Naive thymus-derived CD4-positive, alpha-beta T cell (primary cell): Measurements from ENCODE around the gene RASAL2. TPM values are rescaled to one million over a fixed set of nuclear protein-coding genes. Genes with fewer than 3 reads are reported as not detected.

ENCODE experiments used
- ATAC-seq: fragments of 150-1000 bp; cut with Tn5 transposase; 2 replicates; pipeline ENCODE4 v1.10.0; 2021; ENCODE audit warnings: mild to moderate bottlenecking, moderate library complexity
- CTCF ChIA-PET: fragments of 350-600 bp; sonication (Branson Sonifier 250); formaldehyde crosslinking; loops from one replicate; lab custom pipeline; 2021; ENCODE audit warnings: antibody characterized with exemption; lab: Charles Lee
- POLR2A ChIA-PET: fragments of 350-600 bp; sonication (Branson Sonifier 250); formaldehyde crosslinking; loops from one replicate; lab custom pipeline; 2021; ENCODE audit warnings: antibody characterized with exemption, inconsistent platforms; lab: Charles Lee
- DNase-seq, 9 donors: peaks; one replicate each; pipeline versions ENCODE4 v3.0.0 to v3.0.0-alpha.2; 2020 to 2022; ENCODE audit warnings: mixed read lengths in 1 of 9
- H3K27ac ChIP-seq: one replicate; pipeline ENCODE4 v1.7.0; 2013; ENCODE audit warnings: mild to moderate bottlenecking, low read depth, low read length, moderate library complexity
- H3K27me3 ChIP-seq, 2 donors: one replicate each; pipeline ENCODE4 v1.7.0; 2013; ENCODE audit warnings: low read length in 2 of 2, mild to moderate bottlenecking in 2 of 2, moderate library complexity in 2 of 2; ENCODE audit not compliant: control insufficient read depth in 2 of 2, insufficient read depth in 2 of 2
- H3K36me3 ChIP-seq, 3 experiments: 1 replicate in 2 of 3; 2 replicates in 1 of 3; pipeline ENCODE4 v1.7.0; 2013; ENCODE audit warnings: low read length in 3 of 3, mild to moderate bottlenecking in 3 of 3, moderate library complexity in 1 of 3; ENCODE audit not compliant: insufficient read depth in 3 of 3, control insufficient read depth in 2 of 3
- H3K4me1 ChIP-seq, 2 donors: one replicate each; pipeline ENCODE4 v1.7.0; 2013; ENCODE audit warnings: low read length in 2 of 2, mild to moderate bottlenecking in 2 of 2, moderate library complexity in 1 of 2; ENCODE audit not compliant: control insufficient read depth in 2 of 2, insufficient read depth in 2 of 2
- H3K4me3 ChIP-seq: 2 replicates; pipeline ENCODE4 v1.7.0; 2013; ENCODE audit warnings: mild to moderate bottlenecking, low read length
- H3K9me3 ChIP-seq, 3 experiments: 1 replicate in 2 of 3; 2 replicates in 1 of 3; pipeline ENCODE4 v1.7.0; 2013; ENCODE audit warnings: low read length in 3 of 3; ENCODE audit not compliant: control insufficient read depth in 2 of 3
- H3K27ac Mint-ChIP-seq, 9 donors: one replicate each; pipeline ENCODE4 v1.8.0; 2020 to 2022; ENCODE audit warnings: mixed read lengths in 9 of 9, mild to moderate bottlenecking in 8 of 9, moderate library complexity in 5 of 9, inconsistent platforms in 2 of 9
- H3K27me3 Mint-ChIP-seq, 5 donors: one replicate each; pipeline ENCODE4 v1.8.0; 2021 to 2022; ENCODE audit warnings: mixed read lengths in 5 of 5, mild to moderate bottlenecking in 1 of 5
- H3K36me3 Mint-ChIP-seq, 5 donors: one replicate each; pipeline ENCODE4 v1.8.0; 2020 to 2022; ENCODE audit warnings: mixed read lengths in 5 of 5, mild to moderate bottlenecking in 3 of 5, inconsistent platforms in 1 of 5
- H3K4me1 Mint-ChIP-seq, 7 donors: one replicate each; pipeline ENCODE4 v1.8.0; 2020 to 2022; ENCODE audit warnings: mixed read lengths in 7 of 7, mild to moderate bottlenecking in 3 of 7, inconsistent platforms in 1 of 7
- H3K4me3 Mint-ChIP-seq, 10 donors: one replicate each; pipeline ENCODE4 v1.8.0; 2020 to 2022; ENCODE audit warnings: mild to moderate bottlenecking in 10 of 10, mixed read lengths in 10 of 10, moderate library complexity in 6 of 10, inconsistent platforms in 2 of 10
- H3K9me3 Mint-ChIP-seq, 11 donors: one replicate each; pipeline ENCODE4 v1.8.0; 2020 to 2022; ENCODE audit warnings: mixed read lengths in 11 of 11, mild to moderate bottlenecking in 4 of 11, inconsistent platforms in 1 of 11, moderate library complexity in 1 of 11
- intact Hi-C, 2 donors: fragments of 100-400 bp; cut with micrococcal nuclease; formaldehyde crosslinking; loops; one replicate each; pipeline ENCODE4 v1.15.1; 2023
- polyA plus RNA-seq, 2 donors: library from polyadenylated mRNA; unstranded; fragments of 300-500 nt; fragmentation: Illumina TruSeq; gene quantifications; one replicate each; pipeline ENCODE4 v1.2.3, GENCODE V29; 2021
- total RNA-seq, 6 experiments: library from RNA in 5 of 6; stranded (reverse) in 5 of 6; gene quantifications; 1 replicate in 5 of 6; 2 replicates in 1 of 6; pipeline ENCODE4 v1.2.3 and lab custom pipeline; 2021 to 2026

RASAL2 gene
- total and polyA plus RNA-seq, 7 experiments from 2014 or later: 0.11 to 0.69 (median 0.15) TPM; not detected in 3

- POLR2A ChIA-PET: no interaction called here
- CTCF ChIA-PET: no interaction called here
- DNase-seq: no peak
- no peak for ATAC-seq
- H3K4me3 Mint-ChIP-seq: no peak overlapping the region
- H3K9me3 Mint-ChIP-seq: peaks cover 0 to 5% (median 0%) of the 10 kb centered on the region in 11 donors
- intact Hi-C loops: no loop called here
- H3K4me1 Mint-ChIP-seq: peaks cover 0 to 3% (median 0%) of the 10 kb centered on the region in 7 donors
- H3K27me3 Mint-ChIP-seq: no peaks in the 10 kb centered on the region
- H3K9me3 ChIP-seq: no peaks in the 10 kb centered on the region
- no peaks in the 10 kb centered on the region for H3K27me3 ChIP-seq
- H3K36me3 Mint-ChIP-seq: no peaks in the 10 kb centered on the region
- no peak overlapping the region for H3K4me3 ChIP-seq
- no peak overlapping the region for H3K27ac Mint-ChIP-seq
- no peaks in the 10 kb centered on the region for H3K36me3 ChIP-seq
- H3K27ac ChIP-seq: no peak overlapping the region
- H3K4me1 ChIP-seq: no peaks in the 10 kb centered on the region
Measured at GRCh38 chr1:178124115-178124514, 30.2 kb downstream of the RASAL2 start.

GRCh38 chr1:178126261-178126660, 32.4 kb downstream of the RASAL2 start:
- Histone ChIP-seq H3K27ac (no peak overlapping the region), H3K9me3 (no peaks in the 10 kb centered on the region), H3K36me3 (no peaks in the 10 kb centered on the region), H3K27me3 (no peaks in the 10 kb centered on the region), H3K4me1 (no peaks in the 10 kb centered on the region), H3K4me3 (no peak overlapping the region)
- Mint-ChIP-seq H3K27me3 (no peaks in the 10 kb centered on the region), H3K9me3 (peaks cover 0 to 2% (median 0%) of the 10 kb centered on the region in 11 donors), H3K36me3 (no peaks in the 10 kb centered on the region), H3K4me1 (peaks cover 0 to 3% (median 0%) of the 10 kb centered on the region in 7 donors), H3K4me3 (no peak overlapping the region), H3K27ac (no peak overlapping the region)
- intact Hi-C loops: no loop called here
- DNase-seq: no peak
- no peak for ATAC-seq
- ChIA-PET CTCF (no interaction called here), POLR2A (no interaction called here)

DNA sequence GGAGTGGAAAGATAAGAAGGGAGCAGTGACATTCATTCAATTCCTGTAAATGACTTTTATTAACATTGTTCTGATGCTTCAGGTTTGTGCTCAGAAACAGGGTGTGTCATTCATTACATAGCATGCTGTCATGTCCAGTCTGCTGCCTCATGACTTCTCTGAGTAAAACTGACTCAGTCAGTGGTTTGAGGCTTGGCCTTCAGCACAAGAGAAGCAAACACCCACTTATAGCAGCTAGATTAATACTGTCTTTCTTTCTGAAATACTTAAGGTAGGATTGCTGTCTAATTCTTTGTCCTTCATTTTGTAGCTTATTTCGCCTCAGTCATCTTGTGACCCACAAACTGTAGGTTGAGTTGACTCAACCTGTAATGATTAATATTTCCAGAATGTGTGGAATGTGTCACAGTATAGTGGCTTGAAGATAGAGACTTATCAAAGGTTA, 32.9 kb downstream of the RASAL2 start:
- Mint-ChIP-seq H3K9me3 (peaks cover 0 to 2% (median 0%) of the 10 kb centered on the region in 11 donors), H3K27me3 (no peaks in the 10 kb centered on the region), H3K36me3 (no peaks in the 10 kb centered on the region), H3K4me3 (no peak overlapping the region), H3K4me1 (peaks cover 0 to 2% (median 0%) of the 10 kb centered on the region in 7 donors), H3K27ac (no peak overlapping the region)
- DNase-seq: no peak
- Histone ChIP-seq H3K4me1 (no peaks in the 10 kb centered on the region), H3K36me3 (no peaks in the 10 kb centered on the region), H3K9me3 (no peaks in the 10 kb centered on the region), H3K27me3 (no peaks in the 10 kb centered on the region), H3K4me3 (no peak overlapping the region), H3K27ac (no peak overlapping the region)
- intact Hi-C loops: no loop called here
- ATAC-seq: peak; percentile 36
- CTCF ChIA-PET: no interaction called here
- POLR2A ChIA-PET: no interaction called here

GRCh38 chr1:178127482-178128191, 33.7 kb downstream of the RASAL2 start:
- Histone ChIP-seq H3K4me3 (no peak overlapping the region), H3K27ac (no peak overlapping the region), H3K4me1 (no peaks in the 10 kb centered on the region), H3K27me3 (no peaks in the 10 kb centered on the region), H3K9me3 (no peaks in the 10 kb centered on the region), H3K36me3 (no peaks in the 10 kb centered on the region)
- intact Hi-C loops: no loop called here
- ChIA-PET CTCF (no interaction called here), POLR2A (no interaction called here)
- Mint-ChIP-seq H3K4me3 (no peak overlapping the region), H3K36me3 (no peaks in the 10 kb centered on the region), H3K27me3 (peaks cover 0 to 3% (median 0%) of the 10 kb centered on the region in 5 donors), H3K27ac (no peak overlapping the region), H3K4me1 (peaks cover 0 to 2% (median 0%) of the 10 kb centered on the region in 7 donors), H3K9me3 (peaks cover 0 to 3% (median 0%) of the 10 kb centered on the region in 11 donors)
- ATAC-seq: no peak
- no peak for DNase-seq

DNA sequence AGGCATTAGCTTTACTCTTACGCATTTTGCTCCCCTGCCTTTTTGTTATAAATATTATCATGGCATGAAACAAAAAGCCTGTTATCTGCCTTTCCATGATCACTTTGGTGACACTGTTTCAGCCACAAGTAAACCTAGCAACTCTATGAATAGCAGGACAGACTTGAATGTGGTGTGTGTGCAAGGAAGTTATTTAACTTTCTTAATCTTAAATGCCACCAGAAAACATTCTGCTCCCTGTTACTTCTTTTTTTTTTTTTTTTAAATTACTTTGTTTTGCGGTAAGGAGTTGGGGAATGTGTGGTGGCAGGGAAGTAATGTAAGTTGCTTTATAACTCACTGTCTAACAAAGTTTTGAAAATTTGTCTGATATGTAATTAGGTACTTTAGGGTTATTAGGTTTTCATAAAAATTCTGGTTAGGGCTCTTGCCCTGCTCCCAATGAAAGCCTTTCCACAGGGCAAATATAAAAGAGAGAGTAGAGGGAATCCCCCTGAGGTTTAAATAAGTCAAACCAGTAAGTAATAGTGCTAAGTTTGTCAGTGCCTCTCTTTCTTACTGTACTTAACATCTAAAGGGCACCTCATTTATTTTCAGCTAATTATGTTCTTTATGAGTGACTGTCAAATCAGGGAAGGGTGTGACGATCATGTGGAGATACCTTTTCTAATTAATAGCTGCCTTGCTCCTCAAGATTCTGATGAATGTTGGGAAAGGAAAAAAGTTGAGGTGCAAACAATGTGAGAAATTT, 39.5 kb downstream of the RASAL2 start:
- Mint-ChIP-seq H3K4me3 (no peak overlapping the region), H3K27ac (no peak overlapping the region), H3K36me3 (no peaks in the 10 kb centered on the region), H3K9me3 (peaks cover 0 to 10% (median 4%) of the 10 kb centered on the region in 11 donors), H3K27me3 (peaks cover 0 to 3% (median 0%) of the 10 kb centered on the region in 5 donors), H3K4me1 (peaks cover 0 to 2% (median 0%) of the 10 kb centered on the region in 7 donors)
- intact Hi-C loops: no loop called here
- ChIA-PET CTCF (no interaction called here), POLR2A (no interaction called here)
- H3K4me1 ChIP-seq: no peaks in the 10 kb centered on the region
- H3K9me3 ChIP-seq: no peaks in the 10 kb centered on the region
- no peak for ATAC-seq
- H3K27ac ChIP-seq: no peak overlapping the region
- H3K4me3 ChIP-seq: no peak overlapping the region
- H3K36me3 ChIP-seq: no peaks in the 10 kb centered on the region
- no peak for DNase-seq
- H3K27me3 ChIP-seq: no peaks in the 10 kb centered on the region

DNA sequence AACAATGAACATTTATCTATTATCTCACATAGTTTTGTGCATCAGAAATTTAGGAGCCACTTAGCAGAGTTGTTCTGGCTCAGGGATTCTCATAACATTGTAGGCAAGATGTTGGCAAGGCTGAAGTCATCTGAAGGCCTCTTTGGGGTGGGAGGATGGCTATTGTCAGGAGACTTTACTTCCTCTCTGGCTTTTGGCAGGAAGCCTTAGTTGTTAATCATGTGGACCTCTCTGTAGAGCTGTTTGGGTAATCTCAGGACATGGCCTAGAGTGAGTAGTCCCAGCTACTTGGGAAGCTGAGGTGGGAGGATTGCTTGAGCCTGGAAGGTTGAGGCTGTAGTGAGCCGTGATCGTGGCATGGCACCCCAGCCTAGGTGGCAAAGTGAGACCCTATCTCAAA, 40.2 kb downstream of the RASAL2 start:
- no peaks in the 10 kb centered on the region for H3K4me1 ChIP-seq
- H3K9me3 ChIP-seq: no peaks in the 10 kb centered on the region
- H3K27ac Mint-ChIP-seq: no peak overlapping the region
- H3K9me3 Mint-ChIP-seq: peaks cover 0 to 10% (median 4%) of the 10 kb centered on the region in 11 donors
- no peaks in the 10 kb centered on the region for H3K36me3 Mint-ChIP-seq
- no peak overlapping the region for H3K4me3 Mint-ChIP-seq
- POLR2A ChIA-PET: no interaction called here
- DNase-seq (no peak), ATAC-seq (peak; percentile 55)
- no peaks in the 10 kb centered on the region for H3K27me3 ChIP-seq
- CTCF ChIA-PET: no interaction called here
- no peak overlapping the region for H3K4me3 ChIP-seq
- peaks cover 0 to 3% (median 0%) of the 10 kb centered on the region in 5 donors for H3K27me3 Mint-ChIP-seq
- H3K4me1 Mint-ChIP-seq: peaks cover 0 to 2% (median 0%) of the 10 kb centered on the region in 7 donors
- intact Hi-C loops: no loop called here
- no peak overlapping the region for H3K27ac ChIP-seq
- no peaks in the 10 kb centered on the region for H3K36me3 ChIP-seq
